SJSA1 (cell line): ENCODE data around the gene IFNA7. TPM values are rescaled to one million over a fixed set of nuclear protein-coding genes. Genes with fewer than 3 reads are reported as not detected.
"Not testable (repeated sequence)": the region's sequence is repeated elsewhere in the genome, so short reads cannot be mapped to it uniquely, and the experiment has no call there.

Experiments used
- DNase-seq, 2 experiments: peaks; one replicate each; pipeline ENCODE4 v3.0.0-alpha.2; 2015 to 2020; ENCODE audit warnings: low spot score in 2 of 2, low read depth in 1 of 2
- H3K27ac ChIP-seq: fragments of 250-450 bp; sonication (Bioruptor Pico); 2 replicates; pipeline ENCODE4 v1.5.1; 2020; ENCODE audit warnings: mild to moderate bottlenecking, moderate library complexity
- H3K27me3 ChIP-seq: fragments of 250-450 bp; sonication (Bioruptor Pico); replicated peaks from 2 replicates; pipeline ENCODE4 v1.5.1; 2020; ENCODE audit warnings: mild to moderate bottlenecking, moderate library complexity
- H3K36me3 ChIP-seq: fragments of 250-450 bp; sonication (Bioruptor Pico); 2 replicates; pipeline ENCODE4 v1.5.1; 2020; ENCODE audit warnings: mild to moderate bottlenecking
- H3K4me1 ChIP-seq: fragments of 250-450 bp; sonication (Bioruptor Pico); replicated peaks from 2 replicates; pipeline ENCODE4 v1.6.1; 2021; ENCODE audit warnings: mild to moderate bottlenecking
- H3K4me3 ChIP-seq: fragments of 250-450 bp; sonication (Bioruptor Pico); 2 replicates; pipeline ENCODE4 v1.5.1; 2020; ENCODE audit warnings: mild to moderate bottlenecking
- H3K9me3 ChIP-seq: fragments of 250-450 bp; sonication (Bioruptor Pico); replicated peaks from 2 replicates; pipeline ENCODE4 v1.5.1; 2020; ENCODE audit warnings: mild to moderate bottlenecking
- total RNA-seq: library from RNA; depleted of rRNA; stranded (reverse); fragments of >200 nt; shearing (Covaris generic); gene quantifications from 2 replicates; pipeline ENCODE4 v1.2.3, GENCODE V29; 2014; rRNA removed

The IFNA7 gene
- total RNA-seq: not detected in 2 replicates

DNA sequence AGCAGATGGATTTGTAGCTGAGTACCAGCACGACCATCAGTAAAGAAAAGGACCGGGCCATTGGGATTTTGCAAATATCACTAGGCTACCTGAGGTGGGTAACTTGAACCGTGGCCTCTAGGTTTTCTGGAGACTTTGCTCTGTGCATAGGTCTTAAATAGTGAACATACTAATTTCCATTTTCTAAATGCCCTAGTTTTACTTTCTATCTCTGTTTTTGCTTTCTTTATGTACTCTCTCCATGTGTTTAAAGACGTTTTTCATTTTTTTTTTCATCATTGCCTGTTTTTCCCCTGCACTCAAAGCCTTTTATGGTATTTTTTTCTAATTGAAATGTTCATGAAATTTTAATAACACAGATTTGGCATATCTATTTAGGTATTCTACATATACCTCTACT, at the start of gene IFNA7:
Gene IFNA7 (minus strand): TSS at position 101 of the 400 bp plus-strand sequence. CDS start 40 bp downstream, at position 61.
- H3K27ac ChIP-seq, H3K9me3 ChIP-seq, H3K4me3 ChIP-seq, H3K4me1 ChIP-seq, H3K36me3 ChIP-seq, H3K27me3 ChIP-seq, DNase-seq: not testable (repeated sequence)

DNA sequence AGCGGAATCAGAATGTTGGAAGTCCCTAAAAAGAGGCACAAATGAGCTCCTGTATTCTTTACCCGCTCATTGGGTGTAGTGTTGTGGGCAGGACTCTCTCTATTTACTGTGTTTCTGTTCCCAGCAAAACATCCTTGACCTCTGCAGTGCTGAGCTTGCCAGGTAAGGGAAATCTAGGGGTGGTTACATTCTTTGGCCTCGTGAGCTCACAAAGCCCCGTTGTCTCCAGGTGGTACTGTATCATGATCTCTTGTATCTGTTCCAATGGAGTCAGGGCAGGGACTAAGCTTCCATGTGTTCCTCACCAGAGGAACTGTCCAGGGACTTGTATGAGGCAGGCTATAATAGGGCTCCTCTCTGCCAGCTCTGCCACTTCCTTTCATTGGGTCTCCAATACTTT, 49.6 kb upstream of the IFNA7 start:
- no peak for DNase-seq
- no peak overlapping the region for H3K27ac ChIP-seq
- H3K9me3 ChIP-seq: no peaks in the 10 kb centered on the region
- no peak overlapping the region for H3K4me3 ChIP-seq
- no peaks in the 10 kb centered on the region for H3K4me1 ChIP-seq
- H3K27me3 ChIP-seq: no peaks in the 10 kb centered on the region
- no peaks in the 10 kb centered on the region for H3K36me3 ChIP-seq

DNA sequence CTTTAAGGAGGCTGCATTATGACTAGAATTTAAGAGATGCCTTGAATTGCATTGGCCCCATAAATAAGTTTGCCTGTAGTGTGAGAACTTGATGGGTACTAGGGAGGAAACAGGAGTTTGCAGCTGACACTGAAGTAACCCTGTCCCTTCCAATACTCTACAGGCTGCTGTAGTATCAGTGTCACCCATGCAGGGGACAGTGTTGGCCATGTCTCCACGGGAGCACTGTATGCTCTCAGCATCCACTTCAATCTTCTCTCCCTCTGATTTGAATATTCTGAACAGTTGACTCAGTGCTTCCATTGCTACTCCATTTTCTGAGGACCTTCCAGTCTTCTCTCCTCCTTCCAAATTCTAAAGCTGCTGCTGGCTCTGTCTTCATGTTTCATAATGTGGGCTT, 49.2 kb upstream of the IFNA7 start:
- DNase-seq: no peak
- H3K27ac ChIP-seq: no peak overlapping the region
- no peaks in the 10 kb centered on the region for H3K9me3 ChIP-seq

DNA sequence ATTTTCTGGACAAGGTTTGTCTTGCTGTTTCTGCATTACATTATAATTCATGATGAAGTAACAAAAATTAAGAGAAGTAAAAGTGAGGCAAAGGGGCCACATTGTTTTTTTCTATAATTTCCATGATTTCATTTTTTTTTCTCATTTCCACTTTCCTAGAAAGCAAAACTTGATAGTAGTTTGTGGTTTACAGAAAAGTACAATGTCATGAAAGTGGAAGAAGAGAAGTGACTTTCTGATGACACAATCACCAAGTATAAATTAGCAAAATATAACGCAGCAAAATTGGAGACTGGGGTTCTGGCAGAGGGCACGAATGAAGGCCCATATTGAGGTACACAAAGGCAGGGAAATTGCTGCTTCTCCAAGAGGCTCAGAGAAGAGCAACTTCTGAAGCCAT, 42.8 kb upstream of the IFNA7 start:
- H3K27me3 ChIP-seq: no peaks in the 10 kb centered on the region
- H3K27ac ChIP-seq: no peak overlapping the region
- H3K4me3 ChIP-seq: no peak overlapping the region
- H3K36me3 ChIP-seq: no peaks in the 10 kb centered on the region
- DNase-seq: no peak
- H3K9me3 ChIP-seq: no peaks in the 10 kb centered on the region
- H3K4me1 ChIP-seq: no peaks in the 10 kb centered on the region

More for the DNA sequence above, 49.2 kb upstream of the IFNA7 start:
- Histone ChIP-seq H3K27me3 (no peaks in the 10 kb centered on the region), H3K4me3 (no peak overlapping the region), H3K4me1 (no peaks in the 10 kb centered on the region), H3K36me3 (no peaks in the 10 kb centered on the region)

DNA sequence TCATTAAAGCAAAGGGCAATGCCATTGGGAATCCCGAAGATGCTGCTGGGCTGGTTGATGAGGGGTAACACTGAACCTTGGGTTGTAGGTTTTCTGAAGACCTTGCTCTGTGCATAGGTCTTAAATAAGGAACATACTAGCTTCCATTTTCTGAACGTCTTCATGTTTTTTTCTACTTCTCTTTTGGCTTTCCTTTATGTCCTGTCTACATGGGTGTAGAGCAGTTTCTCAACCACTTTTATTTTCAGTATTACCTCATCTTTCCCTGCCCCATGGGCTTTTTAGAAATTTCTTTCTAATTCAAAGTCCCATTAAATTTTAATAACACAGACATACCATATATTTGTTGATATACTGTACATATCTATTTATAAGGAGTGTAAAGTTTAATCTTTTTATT, 37.9 kb upstream of the IFNA7 start, which contains the start of gene IFNA14:
Gene IFNA14 (minus strand): TSS at position 95 of the 400 bp plus-strand sequence. CDS start 70 bp downstream, at position 25.
- Histone ChIP-seq H3K27me3 (no peaks in the 10 kb centered on the region), H3K27ac (no peak within 1 kb of the TSS), H3K4me1 (no peaks in the 10 kb centered on the region), H3K36me3 (no peaks in the 10 kb centered on the region), H3K9me3 (no peaks in the 10 kb centered on the region), H3K4me3 (no peak within 1 kb of the TSS)
- no peak for DNase-seq

DNA sequence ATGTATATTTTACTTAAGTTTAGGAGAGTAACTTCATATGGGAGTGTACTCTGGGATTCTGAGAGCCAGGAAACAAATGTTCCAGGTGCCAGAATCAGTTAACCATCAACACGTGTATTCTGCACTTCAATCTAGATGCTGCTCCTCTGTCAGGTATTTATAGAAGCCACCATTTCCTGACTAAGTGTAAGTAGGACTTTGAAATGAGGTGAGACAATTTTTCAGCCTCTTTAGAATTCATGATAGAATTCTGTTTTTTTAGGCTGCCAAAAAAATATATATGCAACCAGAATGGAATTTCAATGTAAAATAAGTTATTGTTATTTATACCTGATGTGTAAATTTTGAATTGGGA, 34.3 kb upstream of the IFNA7 start:
- not testable (repeated sequence) for H3K36me3 ChIP-seq, H3K27me3 ChIP-seq, H3K4me1 ChIP-seq, DNase-seq, H3K27ac ChIP-seq, H3K9me3 ChIP-seq, H3K4me3 ChIP-seq

DNA sequence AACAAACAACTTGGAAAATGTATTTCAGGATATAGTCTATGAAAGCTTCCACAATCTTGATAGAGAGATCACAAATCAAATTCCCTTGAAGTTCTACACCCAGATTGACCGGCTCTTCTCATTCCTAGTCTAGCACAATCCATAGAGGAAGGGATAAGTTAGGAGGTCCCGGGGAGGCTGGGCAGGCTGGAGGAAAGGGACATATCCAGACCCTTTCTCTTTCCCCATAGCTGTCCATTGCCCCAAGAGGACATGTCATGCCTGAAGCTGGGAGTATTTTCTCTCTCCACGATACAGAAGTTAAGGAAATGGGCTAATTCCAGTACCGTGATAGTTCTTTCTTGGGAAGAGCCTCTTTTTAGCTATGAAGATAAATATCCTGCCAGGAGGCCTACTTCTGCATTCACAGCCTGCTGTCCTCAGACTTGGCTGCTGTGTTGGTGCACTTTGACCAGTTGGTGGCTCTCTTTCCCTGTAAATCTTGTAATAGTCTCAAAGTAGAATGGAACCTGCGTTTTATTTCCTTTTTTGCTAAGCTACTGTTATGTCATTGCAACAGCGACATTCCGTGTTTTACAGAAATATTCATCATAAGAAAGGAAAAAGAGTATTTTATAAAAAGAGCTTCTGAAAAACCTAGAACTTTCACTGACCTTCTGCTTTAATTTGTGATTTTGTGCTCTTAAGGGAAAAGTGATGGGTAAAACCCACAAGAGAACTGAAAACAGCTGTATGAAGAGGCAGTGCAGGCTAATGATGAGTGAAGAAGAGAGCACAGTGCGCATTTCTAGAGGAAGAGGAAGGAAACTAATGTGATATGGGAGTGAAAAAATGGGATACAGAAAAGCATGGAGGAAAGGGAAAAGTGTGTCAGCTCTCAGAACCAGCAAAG, 33.7 kb upstream of the IFNA7 start:
- not testable (repeated sequence) for DNase-seq, H3K4me1 ChIP-seq, H3K27ac ChIP-seq, H3K4me3 ChIP-seq, H3K36me3 ChIP-seq, H3K9me3 ChIP-seq, H3K27me3 ChIP-seq

DNA sequence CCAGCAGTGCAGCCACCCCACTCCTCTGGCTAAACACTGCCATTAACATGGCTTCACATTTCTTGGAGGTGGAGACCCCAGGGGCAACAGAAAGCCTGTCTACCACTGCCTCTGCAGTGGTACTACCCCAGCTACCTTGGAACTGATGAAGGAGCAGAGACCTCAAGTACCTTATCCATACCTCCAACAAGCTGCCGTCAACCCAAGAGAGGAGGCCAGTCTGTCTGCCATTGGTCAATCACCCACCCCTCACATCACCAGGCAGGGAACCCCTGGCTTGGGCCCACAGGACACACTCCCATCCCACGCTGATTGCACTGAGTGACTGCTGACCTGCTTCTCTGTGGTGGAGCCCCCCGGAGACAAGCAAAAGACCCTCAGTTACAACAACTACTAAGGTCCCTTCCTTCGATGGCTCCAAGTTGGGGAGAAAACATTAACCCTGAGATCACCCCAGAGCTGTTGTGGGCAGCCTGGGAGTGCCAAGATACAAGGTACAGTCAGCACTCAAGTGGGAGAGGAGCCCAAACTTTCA, 32.2 kb upstream of the IFNA7 start:
- Histone ChIP-seq H3K9me3 (no peaks in the 10 kb centered on the region), H3K27me3 (no peaks in the 10 kb centered on the region), H3K4me1 (no peaks in the 10 kb centered on the region), H3K36me3 (no peaks in the 10 kb centered on the region), H3K4me3 (no peak overlapping the region), H3K27ac (no peak overlapping the region)
- DNase-seq: no peak

DNA sequence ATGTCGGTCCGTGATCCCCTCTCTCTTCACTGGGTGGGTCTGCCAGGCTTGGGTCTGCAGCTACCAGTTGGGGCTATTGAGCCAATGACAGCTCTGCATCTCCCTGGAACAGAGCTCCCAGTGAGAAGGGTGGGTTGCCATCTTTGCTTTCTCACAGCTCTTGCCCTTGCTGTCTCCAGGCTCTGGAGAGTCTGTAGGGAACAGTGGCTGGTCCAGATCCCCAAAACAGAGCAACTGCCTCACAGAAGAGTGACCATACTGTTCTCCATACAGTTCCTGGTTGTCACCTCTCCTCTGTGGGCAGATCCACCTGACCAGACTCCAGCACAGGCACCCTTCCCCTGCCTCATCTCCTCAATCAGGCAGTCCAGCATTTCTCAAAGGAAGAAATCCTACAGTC, 31.3 kb upstream of the IFNA7 start:
- no peak for DNase-seq
- no peaks in the 10 kb centered on the region for H3K36me3 ChIP-seq

DNA sequence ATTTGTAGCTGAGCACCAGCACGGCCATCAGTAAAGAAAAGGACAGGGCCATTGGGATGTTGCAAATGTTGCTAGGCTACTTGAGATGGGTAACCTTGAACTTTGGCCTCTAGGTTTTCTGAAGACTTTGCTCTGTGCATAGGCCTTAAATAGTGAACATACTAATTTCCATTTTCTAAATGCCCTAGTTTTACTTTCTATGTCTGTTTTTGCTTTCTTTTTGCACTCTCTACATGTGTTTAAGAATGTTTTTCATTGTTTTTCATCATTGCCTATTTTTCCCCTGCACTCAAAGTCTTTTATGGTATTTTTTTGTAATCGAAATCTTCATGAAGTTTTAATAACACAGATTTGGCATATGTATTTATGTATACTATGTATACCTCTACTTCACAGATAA, 26.1 kb upstream of the IFNA7 start, which contains the start of gene IFNA17:
Gene IFNA17 (minus strand): TSS at position 101 of the 400 bp plus-strand sequence. CDS start 49 bp downstream, at position 52.
- H3K4me3 ChIP-seq: no peak within 1 kb of the TSS
- DNase-seq: no peak
- H3K9me3 ChIP-seq: no peaks in the 10 kb centered on the region
- H3K4me1 ChIP-seq: no peaks in the 10 kb centered on the region
- H3K27ac ChIP-seq: no peak within 1 kb of the TSS
- H3K27me3 ChIP-seq: no peaks in the 10 kb centered on the region
- no peaks in the 10 kb centered on the region for H3K36me3 ChIP-seq

More for the DNA sequence above, 31.3 kb upstream of the IFNA7 start:
- Histone ChIP-seq H3K27me3 (no peaks in the 10 kb centered on the region), H3K9me3 (no peaks in the 10 kb centered on the region), H3K4me3 (no peak overlapping the region), H3K27ac (no peak overlapping the region), H3K4me1 (no peaks in the 10 kb centered on the region)

DNA sequence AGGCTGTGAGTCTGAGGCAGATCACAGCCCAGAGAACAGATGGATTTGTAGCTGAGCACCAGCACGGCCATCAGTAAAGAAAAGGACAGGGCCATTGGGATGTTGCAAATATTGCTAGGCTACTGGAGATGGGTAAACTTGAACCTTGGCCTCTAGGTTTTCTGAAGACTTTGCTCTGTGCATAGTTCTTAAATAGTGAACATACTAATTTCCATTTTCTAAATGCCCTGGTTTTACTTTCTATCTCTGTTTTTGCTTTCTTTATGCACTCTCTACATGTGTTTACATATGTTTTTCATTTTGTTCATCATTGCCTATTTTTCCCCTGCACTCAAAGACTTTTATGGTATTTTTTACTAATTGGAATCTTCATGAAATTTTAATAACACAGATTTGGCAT, 15.2 kb upstream of the IFNA7 start, which contains the start of gene IFNA16:
Gene IFNA16 (minus strand): TSS at position 101 of the 400 bp plus-strand sequence. CDS start 6 bp downstream, at position 95.
- H3K27ac ChIP-seq, H3K4me3 ChIP-seq, H3K27me3 ChIP-seq, H3K9me3 ChIP-seq, DNase-seq, H3K36me3 ChIP-seq, H3K4me1 ChIP-seq: not testable (repeated sequence)

DNA sequence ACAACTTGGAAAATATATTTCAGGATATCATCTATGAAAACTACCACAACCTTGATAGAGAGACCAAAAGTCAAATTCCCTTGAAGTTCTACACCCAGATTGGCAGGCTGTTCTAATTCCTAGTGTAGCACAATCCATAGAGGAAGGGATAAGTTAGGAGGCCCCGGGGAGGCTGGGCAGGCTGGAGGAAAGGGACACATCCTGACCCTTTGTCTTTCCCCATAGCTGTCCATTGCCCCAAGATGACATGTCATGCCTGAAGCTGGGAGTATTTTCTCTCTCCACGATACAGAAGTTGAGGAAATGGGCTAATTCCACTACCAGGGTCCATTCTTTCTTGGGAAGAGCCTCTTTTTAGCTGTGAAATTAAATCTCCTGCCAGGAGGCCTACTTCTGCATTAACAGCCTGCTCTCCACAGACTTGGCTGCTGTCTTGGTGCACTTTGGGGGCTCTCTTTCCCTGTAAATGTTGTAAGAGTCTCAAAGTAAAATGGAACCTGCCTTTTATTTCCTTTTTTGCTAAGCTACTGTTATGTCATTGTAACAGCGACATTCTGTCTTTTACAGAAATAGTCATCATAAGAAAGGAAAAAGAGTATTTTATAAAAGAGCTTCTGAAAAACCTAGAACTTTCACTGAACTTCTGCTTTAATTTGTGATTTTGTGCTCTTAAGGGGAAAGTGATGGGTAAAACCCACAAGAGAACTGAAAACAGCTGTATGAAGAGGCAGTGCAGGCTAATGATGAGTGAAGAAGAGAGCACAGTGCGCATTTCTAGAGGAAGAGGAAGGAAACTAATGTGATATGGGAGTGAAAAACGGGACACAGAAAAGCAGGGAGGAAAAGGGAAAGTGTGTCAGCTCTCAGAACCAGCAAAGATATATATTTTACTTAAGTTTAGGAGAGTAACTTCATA, 11.7 kb upstream of the IFNA7 start:
- DNase-seq, H3K27me3 ChIP-seq, H3K9me3 ChIP-seq, H3K36me3 ChIP-seq, H3K27ac ChIP-seq, H3K4me1 ChIP-seq, H3K4me3 ChIP-seq: not testable (repeated sequence)

DNA sequence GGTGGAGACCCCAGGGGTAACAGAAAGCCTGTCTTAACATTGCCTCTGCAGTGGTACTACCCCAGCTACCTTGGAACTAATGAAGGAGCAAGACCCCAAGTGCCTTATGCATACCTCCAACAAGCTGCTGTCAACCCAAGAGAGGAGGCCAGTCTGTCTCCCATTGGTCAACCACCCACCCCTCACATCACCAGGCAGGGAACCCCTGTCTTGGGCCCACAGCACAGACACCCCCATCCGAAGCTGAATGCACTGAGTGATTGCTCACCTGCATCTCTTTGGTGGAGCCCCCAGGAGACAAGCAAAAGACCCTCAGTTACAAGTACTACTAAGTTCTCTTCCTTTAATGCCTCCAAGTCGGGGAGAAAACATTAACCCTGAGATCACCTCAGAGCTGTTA, 10.2 kb upstream of the IFNA7 start:
- DNase-seq, H3K4me3 ChIP-seq, H3K27ac ChIP-seq, H3K36me3 ChIP-seq, H3K4me1 ChIP-seq, H3K9me3 ChIP-seq, H3K27me3 ChIP-seq: not testable (repeated sequence)
